ENCODE data around the gene CHRNE.
A peak's percentile ranks its signal among the peaks of the same experiment; 100 is the strongest.

The CHRNE gene

DNA sequence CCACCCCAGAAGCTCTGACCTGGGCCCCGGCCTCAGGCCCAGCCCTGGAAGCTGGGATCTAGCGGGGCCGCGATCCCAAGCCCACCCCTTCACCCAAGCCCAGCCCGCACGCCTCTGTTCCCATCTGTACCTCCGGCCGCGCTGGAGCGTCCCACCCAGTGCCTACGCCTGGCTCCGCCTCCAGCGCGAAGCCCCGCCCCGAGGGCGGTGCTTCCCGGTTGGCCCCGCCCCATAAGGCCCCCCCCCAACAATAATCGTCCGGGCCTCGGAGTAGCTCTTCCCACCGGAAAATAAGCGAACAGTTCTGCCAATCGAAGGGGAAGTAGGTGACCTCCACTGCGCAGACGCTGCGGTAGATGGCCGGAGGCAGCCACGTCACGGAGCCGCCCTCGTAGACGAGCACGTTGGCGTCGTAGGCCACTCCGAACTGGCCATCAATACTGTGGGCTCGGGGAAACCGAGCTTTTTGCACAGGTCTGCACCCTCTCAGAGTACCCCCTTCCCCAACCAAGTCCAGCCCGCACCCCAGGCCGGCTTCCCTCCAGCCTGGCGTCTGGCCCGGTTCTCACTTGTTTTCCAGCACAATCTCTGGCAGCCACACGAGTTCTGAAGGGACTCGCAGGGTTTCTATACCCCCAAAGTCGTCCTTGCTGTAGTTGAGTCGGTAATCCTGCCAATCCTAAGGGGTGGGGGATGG, 1.1 kb downstream of the CHRNE start:
- DNase-seq: peak; percentile 73 to 79

DNA sequence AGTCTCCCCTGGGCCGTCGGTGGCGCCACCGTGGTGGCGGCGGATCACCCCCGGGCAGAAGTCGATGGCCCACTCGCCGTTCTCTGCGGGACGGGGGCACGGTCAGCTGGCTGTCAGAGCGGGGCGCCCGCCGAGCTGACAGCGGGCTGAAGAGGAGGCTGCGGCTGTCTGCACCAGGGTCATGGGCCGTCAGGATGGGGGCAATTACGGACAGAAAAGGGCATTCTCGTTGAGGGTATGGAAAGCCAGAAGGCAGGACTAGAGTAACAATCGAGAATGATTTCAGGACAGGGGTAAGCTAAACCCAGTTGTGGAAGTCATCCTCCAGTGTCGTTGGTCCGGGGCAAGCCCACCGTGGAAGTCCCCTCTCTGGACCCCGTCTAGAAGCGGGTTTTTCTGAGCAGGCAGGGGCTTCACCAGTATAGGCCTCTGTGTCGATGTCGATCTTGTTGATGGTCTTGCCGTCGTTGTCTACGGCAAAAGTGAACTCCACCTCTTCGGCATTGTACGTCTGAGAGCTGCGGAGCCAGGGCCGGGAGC, 1.7 kb downstream of the CHRNE start:
- DNase-seq: no peak

DNA sequence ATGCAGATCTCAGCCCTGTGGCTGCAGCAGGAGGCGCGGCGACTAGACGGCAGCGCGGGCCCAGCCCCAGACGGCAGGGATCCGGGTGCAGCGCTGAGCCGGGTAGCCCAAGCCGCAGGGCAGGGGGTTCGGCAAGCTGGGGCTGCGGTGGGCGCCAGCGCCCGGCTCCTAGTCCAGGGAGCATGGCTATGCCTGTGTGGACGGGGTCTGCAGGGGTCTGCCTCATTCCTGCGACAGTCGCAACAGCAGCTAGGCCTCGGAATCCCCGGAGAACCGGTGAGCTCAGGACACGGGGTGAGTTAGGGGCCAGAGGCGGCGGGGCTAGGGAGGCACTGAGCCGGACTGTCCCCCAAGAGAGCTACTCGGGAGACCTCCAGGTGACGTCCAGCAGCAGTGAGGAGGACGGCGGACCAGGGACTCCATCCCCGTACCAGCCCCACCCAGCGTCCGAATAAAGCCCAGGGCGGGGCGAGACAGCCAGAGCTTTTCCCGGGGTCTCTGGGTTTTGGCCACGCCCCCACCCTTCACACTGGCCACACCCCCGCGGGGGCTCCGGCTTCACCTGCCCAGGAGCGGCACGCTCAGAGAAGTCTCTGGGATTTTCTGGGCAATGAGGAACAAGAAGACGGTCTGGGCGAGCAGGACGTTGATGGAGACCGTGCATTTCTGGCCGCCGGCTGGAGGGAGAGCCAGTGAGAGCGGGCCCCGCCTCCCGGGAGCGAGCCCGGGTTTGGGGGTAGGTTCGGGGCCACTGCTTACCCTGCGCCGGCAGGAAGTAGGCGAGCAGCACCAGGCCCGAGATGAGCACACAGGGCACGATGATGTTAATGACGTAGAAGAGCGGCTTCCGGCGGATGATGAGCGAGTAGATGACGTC, 2.4 kb downstream of the CHRNE start:
- peak in 1 of 2 donors; percentile 57 for DNase-seq

DNA sequence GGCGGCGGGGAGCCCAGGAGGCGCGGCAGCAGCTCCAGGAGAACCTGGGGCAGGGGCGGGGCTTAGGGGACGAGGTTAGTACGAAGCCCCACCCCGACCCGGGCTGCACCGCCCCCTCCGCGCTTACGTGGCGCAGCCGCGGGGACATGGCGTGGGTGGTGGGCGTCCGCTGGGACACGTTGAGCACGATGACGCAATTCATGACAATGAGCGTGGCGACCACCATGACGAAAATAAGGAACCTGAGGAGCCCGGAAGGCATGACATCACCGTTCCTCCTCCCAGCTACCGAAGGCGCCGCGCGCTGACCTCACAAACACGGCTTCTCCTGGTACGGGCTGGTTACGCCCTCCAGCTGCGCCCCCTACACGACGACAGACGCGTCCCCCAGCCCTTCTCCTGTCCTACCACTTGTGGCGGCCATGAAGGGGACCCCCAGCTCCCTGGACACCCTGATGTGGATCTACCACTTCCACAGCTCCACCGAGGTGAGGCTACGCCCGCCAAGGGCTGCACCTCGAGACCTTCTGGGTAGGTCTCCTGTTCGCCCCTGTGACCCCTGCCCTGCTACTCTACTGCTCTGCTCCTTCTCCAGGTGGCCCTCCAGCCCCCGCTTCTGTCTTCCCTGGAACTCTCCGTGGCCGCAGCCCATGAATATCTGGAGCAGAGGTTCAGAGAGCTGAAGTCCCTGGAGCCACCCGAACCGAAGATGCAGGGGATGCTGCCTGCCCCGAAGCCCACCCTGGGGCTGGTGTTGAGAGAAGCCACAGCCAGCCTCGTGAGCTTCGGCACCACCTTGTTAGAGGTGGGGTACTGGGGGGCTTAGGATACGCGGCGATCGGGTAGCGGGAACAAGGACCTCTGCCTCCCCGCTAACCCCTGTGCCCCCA, 3.3 kb downstream of the CHRNE start, which contains the start of gene C17orf107:
TSS of gene C17orf107 (plus strand) at position 196 of the 890 bp plus-strand sequence. CDS start at position 423, 227 bp downstream.
- DNase-seq: peak; percentile 96 to 99

DNA sequence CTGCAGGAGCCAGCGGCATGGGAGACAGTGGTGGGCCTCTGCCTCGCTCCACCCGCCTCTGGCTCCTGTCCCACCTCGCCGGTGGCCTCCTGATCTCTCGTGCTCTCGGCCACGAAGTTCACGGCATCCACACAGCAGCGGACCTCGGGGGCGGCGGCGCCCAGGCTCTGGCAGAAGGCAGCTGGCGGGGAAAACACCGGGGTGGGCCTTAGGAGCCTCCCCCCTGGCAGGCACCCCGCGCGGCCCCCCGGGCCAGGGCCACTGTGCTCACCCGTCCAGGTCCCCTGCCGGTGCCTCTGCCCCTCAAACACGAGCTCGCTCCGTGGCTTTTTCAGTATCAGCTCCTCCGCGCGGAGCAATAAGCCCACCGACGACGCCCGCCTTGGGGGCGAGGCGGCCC, 4.0 kb downstream of the CHRNE start:
- DNase-seq: no peak

DNA sequence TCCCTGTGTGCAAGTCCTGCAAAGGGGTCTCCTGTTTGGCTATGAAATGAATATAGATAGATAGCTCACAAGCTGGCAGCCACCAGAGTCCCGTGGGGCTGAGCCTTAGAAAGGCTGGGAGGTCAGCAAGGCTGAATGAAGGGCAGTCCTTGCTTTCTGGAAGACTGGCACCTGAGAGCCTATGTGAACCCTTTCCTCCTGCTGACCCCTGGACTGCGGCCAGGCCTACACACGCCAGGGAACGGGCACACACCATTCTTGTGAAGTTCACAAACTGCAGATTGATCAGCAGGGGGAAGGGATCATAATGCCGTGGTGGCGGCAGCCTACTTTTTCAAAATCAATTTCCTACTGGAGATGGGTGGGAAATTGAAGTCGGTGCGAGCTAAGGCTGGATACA, 4.5 kb downstream of the CHRNE start:
- no peak for DNase-seq

DNA sequence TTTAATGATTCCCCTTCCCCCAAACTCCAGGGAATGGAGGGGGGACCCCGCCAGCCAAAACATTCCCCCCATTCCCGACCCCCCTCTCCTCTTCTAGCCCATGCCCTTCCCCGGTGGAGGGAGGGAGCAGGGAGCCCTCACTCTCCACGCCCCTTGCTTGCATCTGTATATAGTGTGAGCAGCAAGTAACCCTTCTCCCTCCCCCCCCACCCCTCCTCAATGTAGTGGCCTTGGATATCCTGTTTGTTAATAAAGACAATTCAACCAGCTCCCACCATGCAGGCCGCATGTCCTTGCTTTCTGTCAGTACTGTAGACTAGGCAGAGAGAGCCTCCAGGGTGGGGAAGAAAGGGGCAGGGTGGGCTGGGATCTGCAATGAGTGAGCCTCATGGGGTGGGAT, 5.1 kb downstream of the CHRNE start:
- DNase-seq: no peak

DNA sequence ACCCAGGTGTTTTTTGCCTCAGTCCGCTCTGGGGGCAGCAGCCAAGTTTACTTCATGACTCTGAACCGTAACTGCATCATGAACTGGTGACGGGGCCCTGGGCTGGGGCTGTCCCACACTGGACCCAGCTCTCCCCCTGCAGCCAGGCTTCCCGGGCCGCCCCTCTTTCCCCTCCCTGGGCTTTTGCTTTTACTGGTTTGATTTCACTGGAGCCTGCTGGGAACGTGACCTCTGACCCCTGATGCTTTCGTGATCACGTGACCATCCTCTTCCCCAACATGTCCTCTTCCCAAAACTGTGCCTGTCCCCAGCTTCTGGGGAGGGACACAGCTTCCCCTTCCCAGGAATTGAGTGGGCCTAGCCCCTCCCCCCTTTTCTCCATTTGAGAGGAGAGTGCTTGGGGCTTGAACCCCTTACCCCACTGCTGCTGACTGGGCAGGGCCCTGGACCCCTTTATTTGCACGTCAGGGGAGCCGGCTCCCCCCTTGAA, 5.7 kb downstream of the CHRNE start:
- DNase-seq: no peak

DNA sequence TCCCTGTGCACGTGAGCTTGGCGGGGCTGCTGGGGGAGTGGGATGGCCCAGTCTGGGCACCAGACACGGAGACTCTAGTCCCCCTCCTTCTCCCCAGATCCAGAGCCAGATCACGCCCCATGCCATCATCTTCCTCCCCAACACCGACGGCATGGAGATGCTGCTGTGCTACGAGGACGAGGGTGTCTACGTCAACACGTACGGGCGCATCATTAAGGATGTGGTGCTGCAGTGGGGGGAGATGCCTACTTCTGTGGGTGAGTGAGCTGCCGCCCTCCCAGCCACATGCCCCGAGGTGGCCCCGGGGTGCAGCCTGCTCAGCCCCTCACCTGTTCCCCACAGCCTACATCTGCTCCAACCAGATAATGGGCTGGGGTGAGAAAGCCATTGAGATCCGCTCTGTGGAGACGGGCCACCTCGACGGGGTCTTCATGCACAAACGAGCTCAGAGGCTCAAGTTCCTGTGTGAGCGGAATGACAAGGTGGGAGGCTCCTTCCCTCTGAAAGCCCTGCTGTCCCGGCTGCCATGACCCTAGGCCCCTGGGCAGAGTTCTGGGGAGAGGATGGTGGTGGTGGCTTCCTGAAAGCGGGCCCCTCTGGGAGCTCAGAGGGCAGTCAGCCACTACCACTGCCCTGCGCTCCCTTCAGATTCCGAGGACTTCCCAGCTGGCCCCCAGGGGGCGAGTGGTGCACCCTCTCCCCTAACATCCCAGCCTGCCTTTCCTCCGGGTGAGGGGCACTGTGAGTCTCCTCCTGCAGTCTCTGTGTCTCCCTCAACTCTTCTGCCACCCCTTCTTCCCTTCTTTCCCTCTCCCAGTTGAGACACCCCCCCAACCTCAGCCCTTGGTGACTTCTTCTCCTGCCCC, 6.3 kb downstream of the CHRNE start:
- DNase-seq: no peak

DNA sequence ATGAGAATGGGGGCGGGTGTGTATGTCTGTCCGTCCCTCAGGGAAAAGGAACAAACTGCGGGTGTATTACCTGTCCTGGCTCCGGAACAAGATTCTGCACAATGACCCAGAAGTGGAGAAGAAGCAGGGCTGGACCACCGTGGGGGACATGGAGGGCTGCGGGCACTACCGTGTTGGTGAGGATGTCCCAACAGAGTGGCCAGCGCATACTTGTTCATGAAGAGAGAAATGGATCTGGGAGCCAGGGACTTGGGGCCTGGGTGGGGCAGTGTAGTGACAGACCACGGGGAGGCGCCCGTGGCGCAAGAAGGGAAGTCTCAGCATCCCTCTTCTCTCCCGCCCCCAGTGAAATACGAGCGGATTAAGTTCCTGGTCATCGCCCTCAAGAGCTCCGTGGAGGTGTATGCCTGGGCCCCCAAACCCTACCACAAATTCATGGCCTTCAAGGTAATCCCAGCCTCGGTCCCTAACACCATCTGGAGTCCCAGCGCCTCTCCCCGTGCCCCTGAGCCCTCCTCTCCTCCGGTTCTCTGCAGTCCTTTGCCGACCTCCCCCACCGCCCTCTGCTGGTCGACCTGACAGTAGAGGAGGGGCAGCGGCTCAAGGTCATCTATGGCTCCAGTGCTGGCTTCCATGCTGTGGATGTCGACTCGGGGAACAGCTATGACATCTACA, 7.1 kb downstream of the CHRNE start:
- DNase-seq: peak; percentile 45 to 76

DNA sequence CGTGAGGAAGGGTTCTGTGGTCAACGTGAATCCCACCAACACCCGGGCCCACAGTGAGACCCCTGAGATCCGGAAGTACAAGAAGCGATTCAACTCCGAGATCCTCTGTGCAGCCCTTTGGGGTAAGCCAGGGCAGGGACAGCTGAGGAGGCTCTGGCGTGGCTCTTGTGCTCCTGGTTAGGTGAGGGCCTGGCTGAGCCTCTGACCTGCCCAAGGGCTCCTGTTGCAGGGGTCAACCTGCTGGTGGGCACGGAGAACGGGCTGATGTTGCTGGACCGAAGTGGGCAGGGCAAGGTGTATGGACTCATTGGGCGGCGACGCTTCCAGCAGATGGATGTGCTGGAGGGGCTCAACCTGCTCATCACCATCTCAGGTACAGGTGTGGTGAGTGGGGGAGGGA, 7.8 kb downstream of the CHRNE start:
- DNase-seq: no peak

DNA sequence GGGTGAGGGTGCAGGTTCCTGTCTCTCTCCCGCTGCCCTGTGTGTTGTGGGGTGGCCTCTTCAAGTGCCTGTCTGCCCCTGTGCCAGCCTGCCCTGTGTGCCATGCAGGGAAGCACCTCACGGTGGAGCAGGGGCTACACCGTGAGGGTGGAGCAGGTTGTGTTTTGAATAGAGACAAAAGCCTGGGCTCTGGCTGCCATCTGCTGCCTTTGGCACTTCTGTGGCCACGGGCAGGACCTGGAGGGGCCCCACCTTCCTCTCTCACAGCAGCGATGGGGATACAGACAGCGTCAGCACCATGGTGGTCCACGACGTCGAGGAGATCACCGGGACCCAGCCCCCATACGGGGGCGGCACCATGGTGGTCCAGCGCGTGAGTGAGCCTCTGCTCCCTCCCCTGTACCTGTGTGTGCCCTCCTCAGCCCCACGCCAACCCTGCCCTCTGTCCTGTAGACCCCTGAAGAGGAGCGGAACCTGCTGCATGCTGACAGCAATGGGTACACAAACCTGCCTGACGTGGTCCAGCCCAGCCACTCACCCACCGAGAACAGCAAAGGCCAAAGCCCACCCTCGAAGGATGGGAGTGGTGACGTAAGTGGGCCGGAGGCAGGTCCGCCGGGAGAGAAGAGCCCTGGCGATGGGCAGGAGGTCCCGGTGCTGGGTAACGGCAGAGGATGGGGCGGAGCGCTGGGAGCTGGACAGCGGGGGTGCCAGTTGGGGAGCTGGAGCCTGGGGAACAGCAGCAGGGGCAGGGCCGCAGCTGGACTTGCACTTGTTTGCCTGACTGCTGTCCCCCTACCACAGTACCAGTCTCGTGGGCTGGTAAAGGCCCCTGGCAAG, 9.0 kb downstream of the CHRNE start:
- no peak for DNase-seq

DNA sequence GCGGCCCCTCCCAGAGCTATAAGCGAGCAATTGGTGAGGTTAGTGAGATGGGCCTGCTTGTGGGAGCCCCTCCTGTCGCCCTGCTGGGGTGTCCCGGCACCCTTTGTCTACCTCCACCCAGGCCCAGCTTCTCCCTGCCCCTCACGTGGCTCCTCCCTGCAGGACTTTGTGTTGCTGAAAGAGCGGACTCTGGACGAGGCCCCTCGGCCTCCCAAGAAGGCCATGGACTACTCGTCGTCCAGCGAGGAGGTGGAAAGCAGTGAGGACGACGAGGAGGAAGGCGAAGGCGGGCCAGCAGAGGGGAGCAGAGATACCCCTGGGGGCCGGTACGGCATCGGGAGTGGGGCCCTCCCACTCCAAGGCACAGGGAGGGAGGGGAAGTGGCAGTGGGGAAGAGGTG, 9.6 kb downstream of the CHRNE start:
- no peak for DNase-seq

DNA sequence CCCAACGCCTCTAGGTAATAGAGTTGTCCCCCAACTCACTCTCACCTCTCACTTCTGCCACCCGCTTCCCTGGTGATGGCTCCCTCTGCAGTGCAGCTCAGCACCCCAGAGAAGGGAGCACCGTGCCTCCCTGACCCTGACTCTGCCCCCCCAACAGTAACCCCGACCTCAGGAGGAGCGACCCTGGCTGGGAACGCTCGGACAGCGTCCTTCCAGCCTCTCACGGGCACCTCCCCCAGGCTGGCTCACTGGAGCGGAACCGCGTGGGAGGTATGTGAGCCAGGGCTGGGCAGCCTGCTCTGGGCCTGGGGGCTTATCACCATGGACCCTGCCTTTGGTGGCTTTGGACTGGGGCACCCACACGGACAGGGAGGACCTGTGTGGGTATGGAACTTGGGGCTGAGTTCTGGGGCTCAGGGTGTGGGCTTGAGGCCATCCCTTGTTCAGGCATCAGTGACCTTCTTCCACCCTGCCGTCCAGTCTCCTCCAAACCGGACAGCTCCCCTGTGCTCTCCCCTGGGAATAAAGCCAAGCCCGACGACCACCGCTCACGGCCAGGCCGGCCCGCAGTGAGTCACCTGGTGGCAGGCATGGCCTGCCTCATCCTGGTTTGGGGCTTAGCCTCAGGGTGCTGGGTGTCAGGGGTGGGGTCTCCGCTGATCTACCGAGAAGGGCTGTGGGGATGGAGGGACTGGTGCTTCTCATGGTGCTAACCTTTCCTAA, 10.2 kb downstream of the CHRNE start:
- DNase-seq: no peak

DNA sequence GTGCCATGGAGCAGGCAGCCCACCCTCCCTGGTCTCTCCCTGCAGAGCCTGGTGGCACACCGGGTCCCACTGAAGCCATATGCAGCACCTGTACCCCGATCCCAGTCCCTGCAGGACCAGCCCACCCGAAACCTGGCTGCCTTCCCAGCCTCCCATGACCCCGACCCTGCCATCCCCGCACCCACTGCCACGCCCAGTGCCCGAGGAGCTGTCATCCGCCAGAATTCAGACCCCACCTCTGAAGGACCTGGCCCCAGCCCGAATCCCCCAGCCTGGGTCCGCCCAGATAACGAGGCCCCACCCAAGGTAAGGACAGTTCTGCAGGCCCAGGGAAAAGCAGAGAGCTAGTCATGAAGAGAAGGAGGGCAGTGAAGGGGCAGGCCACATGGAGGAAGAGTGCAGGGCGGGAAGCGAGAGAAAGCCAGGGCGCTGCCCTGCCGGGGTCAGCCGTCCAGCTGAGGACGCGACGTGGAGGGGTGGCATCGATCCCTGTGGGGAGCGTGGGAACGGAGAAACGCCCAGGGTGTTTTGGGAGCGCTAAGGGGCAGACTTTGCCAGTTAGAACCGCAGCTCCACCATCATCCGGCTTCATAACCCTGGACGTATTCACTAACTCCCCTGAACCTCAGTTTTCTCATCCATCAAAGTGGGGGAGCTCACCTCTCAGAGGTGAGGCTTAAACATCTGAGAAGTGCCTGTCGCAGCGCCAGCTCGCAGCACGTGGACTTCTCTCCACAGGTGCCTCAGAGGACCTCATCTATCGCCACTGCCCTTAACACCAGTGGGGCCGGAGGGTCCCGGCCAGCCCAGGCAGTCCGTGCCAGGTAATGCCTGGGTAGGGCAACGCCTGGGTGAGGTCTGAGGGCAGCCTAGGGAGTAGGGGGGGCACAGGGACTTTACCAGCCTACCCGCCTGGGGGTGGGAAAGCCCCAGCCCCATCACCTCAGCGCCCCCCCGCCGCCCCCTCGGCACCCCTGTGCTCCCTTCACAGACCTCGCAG, 11.2 kb downstream of the CHRNE start:
- no peak for DNase-seq

DNA sequence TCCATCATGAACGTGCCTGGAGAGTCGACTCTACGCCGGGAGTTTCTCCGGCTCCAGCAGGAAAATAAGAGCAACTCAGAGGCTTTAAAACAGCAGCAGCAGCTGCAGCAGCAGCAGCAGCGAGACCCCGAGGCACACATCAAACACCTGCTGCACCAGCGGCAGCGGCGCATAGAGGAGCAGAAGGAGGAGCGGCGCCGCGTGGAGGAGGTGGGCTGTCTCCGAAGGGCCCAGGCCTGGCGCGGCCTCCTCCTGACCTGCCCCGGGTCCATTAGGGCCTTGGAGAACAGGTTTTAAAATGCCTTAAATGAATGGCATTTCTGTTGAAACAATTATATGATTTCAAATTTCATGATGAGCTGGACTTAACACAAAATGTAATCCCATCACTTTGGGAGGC, 15.3 kb downstream of the CHRNE start:
- DNase-seq: no peak

DNA sequence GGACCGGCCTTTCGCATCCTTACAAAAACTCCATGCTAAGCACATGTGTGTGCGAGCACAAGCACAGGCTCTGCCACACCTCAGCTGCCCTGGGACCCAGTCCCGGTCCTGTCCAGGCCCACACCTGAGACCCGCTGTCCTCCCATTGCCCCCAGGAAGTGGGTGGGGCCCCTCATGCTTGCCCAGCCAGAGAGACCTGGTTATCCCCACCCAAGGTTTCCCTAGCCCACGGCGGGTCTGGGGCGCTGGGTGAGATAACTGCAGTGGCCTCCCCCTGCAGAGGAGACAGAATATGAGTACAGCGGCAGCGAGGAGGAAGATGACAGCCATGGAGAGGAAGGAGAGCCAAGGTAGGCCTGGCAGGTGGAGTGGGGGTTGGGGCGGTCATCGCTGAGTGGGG, 16.1 kb downstream of the CHRNE start:
- DNase-seq: no peak

DNA sequence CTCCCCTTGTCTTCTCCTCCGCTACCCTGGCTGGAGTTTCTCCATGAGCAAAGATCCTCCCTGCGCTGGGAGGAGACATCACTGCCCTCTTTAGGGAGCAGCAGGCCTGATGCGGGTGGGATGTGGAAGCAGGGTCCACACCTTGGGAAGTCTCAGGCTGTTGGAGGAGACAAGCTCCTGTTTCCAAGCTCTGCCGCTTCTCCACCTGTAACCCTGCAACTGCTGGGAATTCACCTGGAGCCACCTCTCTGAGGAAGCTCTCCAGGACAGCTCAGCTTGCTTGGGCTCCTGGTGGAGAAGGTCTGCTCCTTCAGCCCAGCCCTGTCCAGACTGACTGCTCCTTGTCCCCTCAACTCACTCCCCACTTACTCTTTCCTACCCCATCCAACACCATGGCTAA, 18.4 kb downstream of the CHRNE start:
- no peak for DNase-seq
